Glomerular visceral epithelial cell (primary cell): Measurements from ENCODE around the gene STIL.
"Not testable (repeated sequence)": the region's sequence is repeated elsewhere in the genome, so short reads cannot be mapped to it uniquely, and the experiment has no call there.

Source experiments
- DNase-seq: peaks from one replicate; pipeline ENCODE4 v3.0.0-alpha.2; 2016; ENCODE audit errors: extremely low spot score

The STIL gene

DNA sequence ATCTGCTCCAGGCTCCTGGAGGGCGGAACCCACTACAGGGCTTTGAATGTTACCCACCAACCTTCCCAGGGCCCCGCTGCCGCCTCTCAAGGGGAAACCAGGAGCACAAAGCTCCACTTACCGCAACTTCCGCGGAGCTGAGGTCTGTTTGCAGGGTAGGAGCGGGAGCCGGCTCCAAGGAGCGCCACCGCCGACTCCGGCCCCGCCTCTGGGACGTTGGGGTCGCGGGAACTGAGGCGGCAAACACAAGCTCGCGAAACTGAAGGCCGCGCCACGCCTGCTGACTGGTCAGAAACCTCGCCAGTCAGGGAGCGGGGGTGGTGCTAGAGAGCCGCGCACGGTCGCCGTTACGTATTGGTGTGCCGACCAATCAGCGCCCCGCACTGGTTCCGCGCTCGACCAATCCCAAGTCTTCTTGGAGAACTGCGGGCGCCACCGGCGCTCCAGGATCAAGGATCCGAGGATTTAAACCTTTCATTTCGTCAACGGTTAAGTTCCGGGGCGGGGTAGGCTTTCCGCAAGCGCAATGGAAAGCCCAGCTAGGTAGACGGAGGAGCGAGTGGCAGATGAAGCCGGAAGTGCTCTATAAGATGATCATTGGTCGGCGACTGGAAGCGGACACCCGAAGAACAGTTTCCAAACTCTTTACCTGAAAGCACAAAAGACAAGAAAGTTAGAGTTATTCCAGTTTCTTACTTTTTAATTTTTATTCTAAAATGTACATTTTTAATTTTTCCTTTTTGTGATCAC lies at the start of gene STIL:
Gene STIL, minus strand, starts transcription at position 233 of the 750 bp plus-strand sequence. CDS start 3,828 bp downstream, outside the sequence.
- peak; percentile 100 for DNase-seq

DNA sequence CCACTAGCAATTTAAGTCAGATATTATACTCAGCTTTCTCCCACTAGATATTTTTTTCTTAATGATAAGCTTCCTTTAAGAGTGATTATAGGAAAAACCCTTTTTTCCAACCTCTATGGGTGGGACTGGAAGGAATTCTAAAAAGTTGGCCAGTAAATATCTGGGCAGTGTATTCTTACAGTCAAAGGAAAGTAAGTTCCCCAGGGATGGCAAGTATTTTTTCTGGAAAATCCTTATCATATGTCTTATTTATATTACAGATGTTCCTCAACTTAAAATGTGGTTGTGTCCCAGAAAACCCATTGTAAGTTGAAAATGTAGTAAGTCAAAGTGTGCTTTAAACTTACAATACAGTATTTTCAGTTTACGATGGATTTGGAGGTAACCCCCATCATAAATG lies 48.9 kb upstream of the STIL start:
- no peak for DNase-seq

DNA sequence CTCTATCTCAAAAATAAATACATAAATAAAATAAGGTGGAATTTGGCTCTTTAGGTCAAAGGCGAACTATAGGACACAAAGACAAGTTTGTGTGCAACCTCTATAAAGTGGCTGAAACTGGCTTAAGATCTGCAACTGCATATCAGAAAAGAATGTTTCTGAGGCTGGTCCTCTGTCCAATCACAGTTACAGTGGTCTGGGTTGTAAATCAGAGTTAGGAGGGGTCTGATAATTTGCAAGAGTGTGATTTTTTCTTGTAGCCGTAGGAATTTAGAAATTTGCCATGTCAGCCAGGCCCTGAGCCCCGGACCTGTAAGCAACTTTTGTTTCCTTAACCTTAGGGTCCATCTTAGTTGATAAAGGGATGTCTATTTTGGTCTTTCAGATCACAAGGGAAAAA lies 47.4 kb upstream of the STIL start:
- no peak for DNase-seq

DNA sequence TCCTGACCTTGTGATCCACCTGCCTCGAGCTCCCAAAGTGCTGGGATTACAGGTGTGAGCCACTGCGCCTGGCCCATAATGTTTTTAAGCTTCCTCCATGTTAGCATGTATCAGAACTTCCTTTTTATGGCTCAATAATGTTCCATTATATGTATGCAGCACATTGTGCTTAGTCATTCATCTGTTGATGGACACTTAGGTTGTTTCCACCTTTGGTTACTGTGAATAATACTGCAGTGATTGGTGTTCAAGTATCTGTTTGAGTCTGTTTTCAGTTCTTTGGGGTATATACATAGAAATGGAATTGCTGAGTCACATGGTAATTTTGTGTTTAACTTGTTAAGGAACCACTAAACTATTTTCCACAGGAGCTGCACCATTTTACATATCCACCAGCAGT lies 37.4 kb upstream of the STIL start:
- DNase-seq: no peak

DNA sequence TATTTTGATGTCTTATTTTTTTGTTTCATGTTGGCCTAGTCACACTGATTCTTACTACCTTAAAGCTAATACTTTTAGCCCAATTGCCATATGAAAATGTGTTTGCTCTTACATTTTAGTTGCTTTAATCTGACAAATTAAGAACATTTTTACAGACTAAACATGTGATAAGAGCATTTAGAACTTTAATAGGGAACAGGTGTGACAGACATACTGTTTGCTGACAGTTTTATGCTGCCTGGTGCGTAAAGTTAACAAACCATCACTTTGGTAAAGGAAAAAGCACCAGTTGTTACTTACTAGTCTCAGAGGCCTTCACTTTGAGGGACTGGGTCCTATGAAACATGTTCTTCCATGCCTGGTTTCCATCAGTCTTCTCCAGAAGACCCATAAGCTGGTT lies 34.3 kb upstream of the STIL start:
- DNase-seq: no peak

DNA sequence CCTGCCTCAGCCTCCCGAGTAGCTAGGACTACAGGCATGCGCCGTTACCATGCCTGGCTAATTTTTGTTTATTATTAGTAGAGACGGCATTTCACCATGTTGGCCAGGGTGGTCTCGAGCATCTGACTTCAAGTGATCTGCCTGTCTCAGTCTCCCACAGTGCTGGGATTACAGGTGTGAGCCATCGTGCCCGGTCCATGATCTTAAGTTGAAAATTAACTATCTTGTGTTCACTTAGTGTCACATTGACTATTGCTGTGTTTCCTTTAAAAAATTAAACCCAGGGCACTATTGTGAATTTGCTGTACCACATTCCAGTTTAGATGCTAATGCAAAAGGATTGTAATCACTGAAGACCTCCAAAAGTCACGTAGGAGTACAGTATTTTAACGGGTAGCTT lies 33.8 kb upstream of the STIL start:
- DNase-seq: no peak

DNA sequence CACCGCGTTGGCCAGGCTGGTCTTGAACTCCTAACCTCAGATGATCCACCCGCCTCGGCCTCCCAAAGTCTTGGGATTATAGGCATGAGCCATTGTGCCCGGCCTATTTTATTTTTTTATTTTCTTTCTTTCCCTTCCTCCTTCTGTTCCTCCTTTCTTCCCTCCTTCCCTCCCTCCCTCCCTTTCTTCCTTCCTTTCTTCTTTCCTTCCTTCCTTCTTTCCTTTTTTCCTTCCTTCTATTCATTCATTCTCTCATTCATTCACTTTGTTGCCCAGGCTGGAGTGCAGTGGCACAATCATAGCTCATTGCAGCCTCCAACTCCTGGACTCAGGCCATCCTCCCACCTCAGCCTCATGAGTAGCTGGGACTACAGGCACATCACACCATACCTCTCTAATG lies 33.0 kb upstream of the STIL start:
- DNase-seq: not testable (repeated sequence)

DNA sequence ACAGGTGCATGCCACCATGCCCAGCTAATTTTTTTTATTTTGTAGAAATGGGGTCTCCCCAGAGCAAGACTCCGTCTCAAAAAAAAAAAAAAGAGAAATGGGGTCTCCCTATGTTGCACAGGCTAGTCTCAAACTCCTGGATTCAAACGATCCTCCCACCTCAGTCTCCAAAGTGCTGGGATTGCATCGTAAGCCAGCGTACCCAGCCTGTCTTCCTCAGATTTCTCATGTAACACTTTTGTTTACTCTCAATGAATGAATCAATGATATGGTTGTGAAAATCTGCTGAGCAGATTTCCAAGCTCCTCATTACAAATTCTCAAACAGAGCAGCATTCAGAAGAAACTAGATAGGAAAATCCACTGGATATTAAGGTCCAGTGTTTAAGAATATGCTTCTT lies 26.3 kb upstream of the STIL start:
- no peak for DNase-seq

DNA sequence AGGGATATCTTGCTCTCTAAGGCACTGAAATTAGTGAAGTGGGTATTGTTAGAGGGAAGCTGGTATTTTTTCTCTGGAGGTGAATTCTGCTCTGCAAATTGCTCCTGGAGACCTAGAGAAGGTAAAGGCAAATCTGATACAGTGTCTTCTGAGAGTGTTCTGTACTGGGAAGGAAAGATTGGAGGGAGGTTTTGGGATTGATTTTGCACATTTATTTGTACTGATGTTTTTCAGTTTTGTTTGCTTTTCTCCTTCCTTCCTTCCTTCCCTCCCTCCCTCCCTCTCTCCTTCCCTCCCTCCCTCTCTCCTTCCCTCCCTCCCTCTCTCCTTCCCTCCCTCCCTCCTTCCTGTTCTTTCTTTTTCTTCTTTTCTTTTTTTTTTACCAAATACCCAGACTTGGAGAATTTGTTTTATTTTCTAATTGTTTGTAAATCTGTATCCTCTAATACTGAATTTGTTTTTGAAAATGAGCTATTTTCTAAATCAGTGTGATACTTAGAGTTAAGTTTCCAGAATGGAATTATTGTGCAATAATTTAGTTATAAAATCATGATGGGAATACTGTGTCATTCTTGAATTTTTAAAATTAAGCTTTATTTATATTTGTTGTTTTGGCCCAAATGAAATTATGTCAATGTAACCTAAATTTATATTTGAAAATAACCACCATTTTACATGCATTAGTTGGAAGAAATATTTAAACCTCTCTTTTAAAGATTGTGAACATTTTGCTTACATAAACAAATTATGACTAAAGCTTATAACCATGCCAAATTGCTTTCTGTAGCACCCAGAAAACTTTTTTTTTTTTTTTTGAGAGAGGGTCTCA lies 24.5 kb upstream of the STIL start:
- no peak for DNase-seq

DNA sequence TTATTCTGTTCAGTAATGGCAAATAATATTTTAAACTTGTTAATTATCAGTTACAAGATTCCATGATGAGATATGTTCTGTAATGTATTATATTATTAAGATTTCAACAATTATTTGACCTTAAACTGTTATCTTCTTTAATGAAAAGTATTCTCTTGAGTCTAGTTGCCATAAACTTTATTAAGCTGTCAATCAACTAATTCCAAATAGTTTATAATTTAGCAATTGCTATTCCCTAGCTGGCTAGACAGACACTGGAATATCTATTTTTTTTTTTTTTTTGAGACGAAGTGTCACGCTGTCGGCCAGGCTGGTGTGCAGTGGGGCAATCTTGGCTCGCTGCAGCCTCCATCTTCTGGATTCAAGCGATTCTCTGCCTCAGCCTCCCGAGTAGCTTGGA lies 23.4 kb upstream of the STIL start:
- DNase-seq: no peak

DNA sequence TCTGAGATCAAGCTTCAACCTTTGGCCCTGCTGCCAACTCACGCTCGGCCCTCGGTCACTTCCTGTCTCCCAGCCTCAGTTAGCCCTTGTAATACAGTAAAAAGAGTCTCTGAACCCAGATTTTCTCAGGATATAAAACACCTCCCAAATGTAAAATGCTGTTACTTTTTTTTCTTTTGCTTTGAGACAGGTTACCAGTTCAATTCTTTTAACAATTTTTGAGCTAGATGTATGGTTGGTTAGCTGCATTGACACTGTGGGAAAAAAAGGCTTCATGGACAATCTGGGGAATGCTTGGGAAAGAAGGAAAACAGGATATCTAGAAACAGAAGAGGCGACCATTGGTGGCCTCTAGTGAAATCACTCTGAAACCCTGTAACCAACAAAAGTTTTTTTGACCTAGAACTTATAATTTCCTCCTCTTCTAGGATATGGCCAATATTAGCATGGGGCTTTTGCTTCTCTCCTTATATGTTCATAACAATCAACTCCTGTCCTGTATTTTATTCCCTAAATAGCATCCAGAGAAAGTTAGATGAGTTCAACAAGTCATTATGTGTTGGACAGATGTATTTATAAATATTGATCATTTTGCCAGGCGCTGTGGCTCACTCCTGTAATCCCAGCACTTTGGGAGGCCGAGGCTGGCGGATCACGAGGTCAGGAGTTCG lies 21.0 kb upstream of the STIL start:
- no peak for DNase-seq

DNA sequence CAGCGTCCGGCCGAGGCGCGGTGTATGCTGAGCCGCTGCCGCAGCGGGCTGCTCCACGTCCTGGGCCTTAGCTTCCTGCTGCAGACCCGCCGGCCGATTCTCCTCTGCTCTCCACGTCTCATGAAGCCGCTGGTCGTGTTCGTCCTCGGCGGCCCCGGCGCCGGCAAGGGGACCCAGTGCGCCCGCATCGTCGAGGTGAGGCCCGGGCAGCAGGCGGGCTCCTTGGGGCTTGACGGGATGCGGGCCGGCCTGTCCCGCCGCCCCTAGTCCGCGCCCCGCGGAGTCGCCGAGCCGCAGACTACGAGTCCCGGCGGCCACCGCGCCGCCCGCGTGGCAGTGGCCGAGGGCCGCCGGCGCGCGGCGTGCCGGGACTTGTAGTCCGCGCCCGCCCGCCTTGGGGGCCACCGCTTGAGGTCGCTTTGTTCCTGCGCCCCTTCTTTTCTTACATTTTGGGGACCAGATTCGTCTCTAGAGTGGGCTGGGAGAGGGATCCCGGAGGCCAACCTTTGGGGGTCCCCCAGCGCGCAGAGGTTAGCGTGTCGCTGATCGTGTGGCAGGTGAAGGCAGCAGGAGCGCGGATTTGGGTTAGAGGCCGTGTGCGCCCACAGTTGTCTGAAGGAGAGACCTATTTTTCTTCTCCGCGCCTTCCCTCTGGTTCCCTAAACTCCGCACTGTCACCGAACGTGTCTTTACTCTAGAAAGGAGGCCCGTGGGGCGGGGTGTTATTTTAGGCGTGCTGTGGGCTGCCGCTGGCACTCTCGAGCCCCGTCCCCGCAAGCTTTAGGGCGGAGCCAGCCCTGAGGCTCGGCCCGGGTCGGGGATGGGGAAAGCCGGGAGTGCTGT lies 20.2 kb upstream of the STIL start:
- peak; percentile 79 for DNase-seq

DNA sequence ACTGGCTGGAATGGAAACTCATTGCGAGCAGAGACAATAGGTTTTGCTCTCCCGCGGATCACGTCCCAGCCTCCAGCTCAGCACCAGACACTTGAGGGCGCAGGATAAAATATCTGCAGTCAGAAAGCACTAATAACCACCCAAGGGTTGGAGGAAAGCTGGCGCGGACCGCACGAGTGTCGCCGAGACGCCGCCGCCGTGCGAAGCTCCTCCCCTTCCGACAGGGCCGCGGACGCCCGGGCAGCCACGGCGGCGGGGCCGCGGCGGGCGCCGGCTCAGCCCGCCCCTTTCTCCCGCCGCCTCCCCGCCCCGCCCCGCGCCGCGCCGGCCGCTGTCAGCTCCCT lies 19.6 kb upstream of the STIL start, which contains the start of gene CMPK1:
Gene CMPK1, plus strand, starts transcription at position 213 of the 344 bp plus-strand sequence. CDS start 156 bp downstream, outside the sequence.
- peak; percentile 89 for DNase-seq

DNA sequence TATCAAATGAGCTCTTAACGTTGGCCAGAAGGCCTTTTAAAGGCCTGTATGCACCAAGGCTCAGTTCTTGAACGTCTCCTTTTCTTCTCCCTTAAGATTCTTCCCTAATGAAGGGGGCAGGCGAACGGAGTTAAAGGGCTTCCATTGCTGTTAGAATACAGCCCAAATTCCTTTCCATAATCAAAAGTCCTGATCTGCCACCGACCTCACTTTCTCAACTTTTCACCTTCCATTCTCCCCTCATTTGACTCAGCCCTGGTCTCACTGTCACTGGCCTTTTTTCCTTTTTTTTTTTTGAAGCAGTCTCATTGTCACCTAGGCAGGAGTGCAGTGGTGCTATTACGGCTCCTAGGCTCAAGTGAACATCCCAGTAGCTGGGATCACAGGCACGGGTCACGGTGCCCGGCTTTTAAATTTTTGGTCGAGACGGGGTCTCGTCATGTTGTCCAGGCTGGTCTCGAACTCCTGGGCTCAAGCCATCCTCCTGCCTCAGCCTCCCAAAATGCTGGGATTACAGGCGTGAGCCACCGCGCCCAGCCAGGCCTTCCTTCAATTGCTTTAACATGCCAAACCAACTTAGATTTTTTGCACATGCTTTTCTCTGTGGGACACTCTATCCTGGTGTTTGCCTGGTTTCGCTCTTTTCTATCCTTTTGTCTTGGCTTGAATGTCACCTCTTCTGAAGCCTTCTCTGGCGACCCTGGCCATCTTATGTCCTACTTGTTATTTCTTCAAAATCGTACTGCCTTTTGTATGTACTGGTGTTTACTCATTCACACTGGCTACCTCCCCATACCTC lies 19.0 kb upstream of the STIL start:
- DNase-seq: no peak

DNA sequence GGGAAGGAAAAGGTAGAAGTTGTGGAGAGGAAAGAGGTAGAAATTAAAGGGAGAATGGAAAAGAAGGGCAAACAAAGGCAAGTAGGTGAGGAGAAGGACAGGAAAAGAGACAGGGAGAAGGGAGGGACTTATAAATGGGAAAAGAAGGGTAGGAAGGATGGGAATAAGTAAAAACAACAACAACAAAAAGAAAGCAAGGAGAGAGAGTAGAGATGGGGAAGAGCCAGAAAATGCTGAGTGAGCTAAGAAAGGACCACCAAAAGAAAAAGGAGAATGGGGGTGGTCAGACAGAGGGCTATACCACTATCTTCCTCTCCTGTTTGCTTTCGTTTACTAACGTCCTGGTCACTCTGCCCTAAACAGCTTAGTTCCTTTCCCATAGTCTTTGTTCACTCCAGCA lies 17.9 kb upstream of the STIL start:
- DNase-seq: no peak

DNA sequence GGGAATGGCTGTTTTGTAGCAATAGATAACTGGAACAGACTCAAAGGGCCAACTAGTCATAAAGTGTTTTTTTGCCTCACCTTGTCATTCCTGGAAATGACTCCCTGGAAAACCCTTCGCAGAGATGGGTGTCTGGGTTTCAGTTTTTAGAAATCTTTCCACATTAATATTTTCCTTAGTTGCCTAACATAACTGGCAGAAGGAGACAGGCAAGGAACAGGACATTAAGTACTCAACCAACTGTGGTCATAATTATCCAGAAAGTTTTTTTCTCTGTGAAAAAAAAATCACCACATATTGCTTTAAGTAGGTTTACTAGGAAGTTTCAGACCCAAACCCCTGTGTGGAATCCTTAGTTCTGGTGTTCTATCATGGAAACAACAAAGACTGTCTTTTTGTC lies 16.3 kb upstream of the STIL start:
- DNase-seq: no peak

DNA sequence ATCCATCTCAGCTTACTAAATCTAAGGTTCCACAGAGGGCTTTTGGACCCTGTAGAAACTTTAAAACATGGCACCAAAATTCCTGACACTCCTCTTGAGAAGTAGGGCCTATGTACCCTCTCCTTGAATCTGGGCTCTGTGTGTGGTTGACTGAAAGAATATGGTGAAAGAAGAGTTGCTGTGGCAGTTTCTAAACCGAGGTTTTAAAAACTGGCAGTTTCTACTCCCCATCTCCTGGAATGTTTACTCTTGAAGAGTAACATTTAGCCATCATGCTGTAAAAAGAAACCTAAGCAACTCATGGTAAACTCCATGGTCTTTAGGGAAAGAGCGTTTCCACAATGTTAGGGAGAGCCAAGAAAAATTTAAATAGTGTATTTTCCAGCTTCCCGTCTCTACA lies 15.0 kb upstream of the STIL start:
- no peak for DNase-seq

DNA sequence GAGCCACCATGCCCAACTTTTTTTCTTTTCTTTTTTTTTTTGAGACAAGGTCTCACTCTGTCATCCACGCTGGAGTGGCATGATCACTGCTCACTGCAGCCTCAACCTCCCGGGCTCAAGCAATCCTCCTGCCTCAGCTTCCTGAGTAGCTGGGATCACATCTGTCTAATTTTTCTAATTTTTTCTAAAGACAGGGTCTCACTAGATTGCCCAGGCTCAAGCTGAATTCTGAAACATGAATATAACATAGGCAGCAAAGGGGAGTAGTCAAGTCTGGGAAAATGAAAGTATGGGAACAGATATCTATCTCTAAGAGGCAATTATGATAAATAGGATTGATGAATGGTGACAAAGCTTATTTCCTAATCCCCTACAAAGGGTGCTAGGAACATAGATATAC lies 12.3 kb upstream of the STIL start:
- DNase-seq: no peak

DNA sequence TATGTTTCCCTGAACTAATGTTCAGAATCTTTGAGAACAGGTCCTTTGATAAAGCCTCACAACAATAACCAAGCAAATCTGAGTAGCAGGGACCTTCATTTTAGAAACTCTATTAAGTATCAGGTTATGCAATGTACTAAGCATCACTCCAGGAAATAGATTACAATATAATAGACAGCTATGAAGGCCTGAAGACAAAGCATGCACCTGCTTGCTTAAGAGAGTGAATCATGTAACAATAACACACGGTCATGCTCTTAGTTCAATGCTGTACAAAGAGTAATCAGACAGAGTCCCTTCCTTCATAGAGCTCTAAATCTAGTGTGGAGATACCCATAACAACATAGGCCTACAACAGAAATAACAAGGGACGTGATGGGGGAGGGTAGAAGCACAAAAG lies 11.6 kb upstream of the STIL start:
- peak; percentile 20 for DNase-seq

DNA sequence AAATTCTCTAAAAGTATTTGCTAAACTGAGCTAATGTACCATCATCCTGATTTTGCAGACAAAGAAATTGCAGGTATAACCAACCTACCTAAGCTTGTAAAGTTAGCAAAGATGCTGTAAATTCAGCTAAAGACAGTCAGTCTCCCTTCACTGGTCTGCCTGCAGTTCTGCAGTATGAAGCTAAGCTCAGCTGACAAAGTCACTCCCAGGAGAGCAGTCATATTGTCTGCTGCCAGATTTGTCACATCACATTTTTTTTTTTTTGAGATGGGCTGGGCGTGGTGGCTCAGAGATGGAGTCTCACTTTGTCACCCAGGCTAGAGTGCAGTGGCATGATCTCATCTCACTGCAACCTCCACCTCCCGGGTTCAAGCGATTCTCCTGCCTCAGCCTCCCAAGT lies 10.7 kb upstream of the STIL start:
- DNase-seq: no peak

DNA sequence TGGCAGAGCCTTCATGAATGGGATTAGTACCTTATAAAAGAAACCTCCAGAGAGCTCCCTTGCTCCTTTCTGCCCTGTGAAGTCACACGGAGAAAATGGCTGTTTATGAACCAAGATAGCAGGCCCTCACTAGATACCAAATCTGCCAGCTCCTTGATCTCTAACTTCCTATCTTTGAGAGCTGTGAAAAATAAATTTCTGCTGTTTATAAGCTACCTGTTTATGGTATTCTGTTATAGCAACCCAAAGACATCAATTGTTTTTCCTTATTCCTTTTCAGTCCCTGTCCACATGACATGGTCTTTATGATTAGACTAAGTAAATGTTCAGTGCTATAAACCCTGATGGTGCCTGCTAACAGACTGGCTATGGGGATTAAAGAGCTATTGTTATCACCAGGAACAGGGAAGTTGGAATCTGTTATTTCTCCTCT lies 9.7 kb upstream of the STIL start:
- no peak for DNase-seq
